ENCODE results near the gene NID1.

DNA sequence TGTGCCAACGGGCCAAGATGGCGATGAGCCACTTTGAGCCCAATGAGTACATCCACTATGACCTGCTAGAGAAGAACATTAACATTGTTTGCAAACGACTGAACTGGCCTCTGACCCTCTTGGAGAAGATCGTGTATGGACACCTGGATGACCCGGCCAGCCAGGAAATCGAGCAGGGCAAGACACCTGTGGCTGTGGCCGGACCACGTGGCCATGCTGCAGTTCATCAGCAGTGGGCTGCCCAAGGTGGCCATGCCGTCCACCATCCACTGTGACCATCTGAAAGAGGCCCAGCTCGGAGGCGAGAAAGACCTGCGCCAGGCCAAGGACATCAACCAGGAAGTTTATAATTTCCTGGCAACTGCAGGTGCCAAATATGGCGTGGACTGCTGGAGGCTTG, 45.2 kb upstream of the NID1 start:
- no peak for TF ChIP-seq EZH2phosphoT487 (IDR thresholded peaks at IDR 0.05)
- TF ChIP-seq EZH2 (IDR thresholded peaks at IDR 0.05) = no peak
- TF ChIP-seq, protein P1, sequence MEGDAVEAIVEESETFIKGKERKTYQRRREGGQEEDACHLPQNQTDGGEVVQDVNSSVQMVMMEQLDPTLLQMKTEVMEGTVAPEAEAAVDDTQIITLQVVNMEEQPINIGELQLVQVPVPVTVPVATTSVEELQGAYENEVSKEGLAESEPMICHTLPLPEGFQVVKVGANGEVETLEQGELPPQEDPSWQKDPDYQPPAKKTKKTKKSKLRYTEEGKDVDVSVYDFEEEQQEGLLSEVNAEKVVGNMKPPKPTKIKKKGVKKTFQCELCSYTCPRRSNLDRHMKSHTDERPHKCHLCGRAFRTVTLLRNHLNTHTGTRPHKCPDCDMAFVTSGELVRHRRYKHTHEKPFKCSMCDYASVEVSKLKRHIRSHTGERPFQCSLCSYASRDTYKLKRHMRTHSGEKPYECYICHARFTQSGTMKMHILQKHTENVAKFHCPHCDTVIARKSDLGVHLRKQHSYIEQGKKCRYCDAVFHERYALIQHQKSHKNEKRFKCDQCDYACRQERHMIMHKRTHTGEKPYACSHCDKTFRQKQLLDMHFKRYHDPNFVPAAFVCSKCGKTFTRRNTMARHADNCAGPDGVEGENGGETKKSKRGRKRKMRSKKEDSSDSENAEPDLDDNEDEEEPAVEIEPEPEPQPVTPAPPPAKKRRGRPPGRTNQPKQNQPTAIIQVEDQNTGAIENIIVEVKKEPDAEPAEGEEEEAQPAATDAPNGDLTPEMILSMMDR (IDR thresholded peaks at IDR 0.05) = no peak
